ENCODE results near the gene IQCC.
A peak's percentile ranks its signal among the peaks of the same experiment; 100 is the strongest.

The IQCC gene

DNA sequence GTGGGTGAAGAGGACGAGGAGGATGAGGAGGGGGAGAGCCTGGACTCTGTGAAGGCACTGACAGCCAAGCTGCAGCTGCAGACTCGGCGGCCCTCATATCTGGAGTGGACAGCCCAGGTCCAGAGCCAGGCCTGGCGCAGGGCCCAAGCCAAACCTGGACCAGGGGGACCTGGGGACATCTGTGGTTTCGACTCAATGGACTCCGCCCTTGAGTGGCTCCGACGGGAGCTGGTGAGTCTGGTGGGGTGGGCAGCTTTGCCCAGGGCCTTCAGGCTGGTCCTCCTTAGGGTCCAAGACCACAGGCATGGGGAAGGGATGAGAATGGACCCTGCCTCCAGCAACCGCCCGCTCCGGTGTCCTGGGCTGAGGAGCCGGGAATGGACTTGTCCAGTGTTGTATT, 42.0 kb downstream of the IQCC start:
- TF ChIP-seq, protein P1, sequence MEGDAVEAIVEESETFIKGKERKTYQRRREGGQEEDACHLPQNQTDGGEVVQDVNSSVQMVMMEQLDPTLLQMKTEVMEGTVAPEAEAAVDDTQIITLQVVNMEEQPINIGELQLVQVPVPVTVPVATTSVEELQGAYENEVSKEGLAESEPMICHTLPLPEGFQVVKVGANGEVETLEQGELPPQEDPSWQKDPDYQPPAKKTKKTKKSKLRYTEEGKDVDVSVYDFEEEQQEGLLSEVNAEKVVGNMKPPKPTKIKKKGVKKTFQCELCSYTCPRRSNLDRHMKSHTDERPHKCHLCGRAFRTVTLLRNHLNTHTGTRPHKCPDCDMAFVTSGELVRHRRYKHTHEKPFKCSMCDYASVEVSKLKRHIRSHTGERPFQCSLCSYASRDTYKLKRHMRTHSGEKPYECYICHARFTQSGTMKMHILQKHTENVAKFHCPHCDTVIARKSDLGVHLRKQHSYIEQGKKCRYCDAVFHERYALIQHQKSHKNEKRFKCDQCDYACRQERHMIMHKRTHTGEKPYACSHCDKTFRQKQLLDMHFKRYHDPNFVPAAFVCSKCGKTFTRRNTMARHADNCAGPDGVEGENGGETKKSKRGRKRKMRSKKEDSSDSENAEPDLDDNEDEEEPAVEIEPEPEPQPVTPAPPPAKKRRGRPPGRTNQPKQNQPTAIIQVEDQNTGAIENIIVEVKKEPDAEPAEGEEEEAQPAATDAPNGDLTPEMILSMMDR (conservative IDR thresholded peaks at IDR 0.05; ENCODE audit: control insufficient read depth, insufficient read depth, low read depth, low read length), result no peak
- no peak for DNase-seq (ENCODE audit: low read depth)
- no peak overlapping the region for H3K4me3 ChIP-seq (ENCODE audit: control insufficient read depth, low read depth, low read length)

DNA sequence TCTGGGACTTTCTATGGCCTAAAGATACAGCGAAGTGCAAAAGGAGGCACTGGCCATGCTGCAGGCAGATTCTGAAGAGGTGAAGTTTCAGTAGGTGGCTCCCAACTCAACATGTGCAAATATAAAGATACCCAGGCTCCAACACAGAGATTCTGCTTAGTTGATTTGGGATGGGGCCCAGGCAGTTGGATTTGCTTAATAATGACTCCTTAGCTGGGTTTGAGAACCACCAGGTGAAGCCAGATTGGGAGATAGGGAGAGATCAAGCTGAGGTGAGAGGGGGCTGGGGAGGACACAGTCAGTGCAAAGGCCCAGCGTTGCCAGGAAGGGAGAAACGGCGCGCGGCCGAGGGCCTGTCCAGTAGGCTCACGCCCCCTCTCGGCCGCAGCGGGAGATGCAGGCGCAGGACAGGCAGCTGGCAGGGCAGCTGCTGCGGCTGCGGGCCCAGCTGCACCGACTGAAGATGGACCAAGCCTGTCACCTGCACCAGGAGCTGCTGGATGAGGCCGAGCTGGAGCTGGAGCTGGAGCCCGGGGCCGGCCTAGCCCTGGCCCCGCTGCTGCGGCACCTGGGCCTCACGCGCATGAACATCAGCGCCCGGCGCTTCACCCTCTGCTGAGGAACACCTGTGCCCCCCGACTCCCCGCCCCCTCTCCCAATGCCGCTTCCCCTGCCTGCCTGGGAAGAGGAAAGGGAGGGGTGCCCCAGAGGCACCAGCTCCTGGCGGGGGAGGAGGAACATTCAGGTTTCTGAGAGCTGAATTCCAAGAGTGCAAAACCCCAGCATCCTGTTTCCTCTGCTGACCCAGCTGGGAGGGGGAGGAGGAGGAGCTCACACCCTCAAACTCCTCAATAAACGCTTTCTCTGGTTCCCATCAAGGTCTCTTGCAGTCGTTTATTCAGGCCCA, 42.8 kb downstream of the IQCC start:
- TF ChIP-seq, protein P1 (conservative IDR thresholded peaks at IDR 0.05; ENCODE audit: control insufficient read depth, insufficient read depth, low read depth, low read length), result peak; percentile 68
- H3K4me3 ChIP-seq (ENCODE audit: control insufficient read depth, low read depth, low read length), result no peak overlapping the region
- peak; percentile 63 for DNase-seq (ENCODE audit: low read depth)

DNA sequence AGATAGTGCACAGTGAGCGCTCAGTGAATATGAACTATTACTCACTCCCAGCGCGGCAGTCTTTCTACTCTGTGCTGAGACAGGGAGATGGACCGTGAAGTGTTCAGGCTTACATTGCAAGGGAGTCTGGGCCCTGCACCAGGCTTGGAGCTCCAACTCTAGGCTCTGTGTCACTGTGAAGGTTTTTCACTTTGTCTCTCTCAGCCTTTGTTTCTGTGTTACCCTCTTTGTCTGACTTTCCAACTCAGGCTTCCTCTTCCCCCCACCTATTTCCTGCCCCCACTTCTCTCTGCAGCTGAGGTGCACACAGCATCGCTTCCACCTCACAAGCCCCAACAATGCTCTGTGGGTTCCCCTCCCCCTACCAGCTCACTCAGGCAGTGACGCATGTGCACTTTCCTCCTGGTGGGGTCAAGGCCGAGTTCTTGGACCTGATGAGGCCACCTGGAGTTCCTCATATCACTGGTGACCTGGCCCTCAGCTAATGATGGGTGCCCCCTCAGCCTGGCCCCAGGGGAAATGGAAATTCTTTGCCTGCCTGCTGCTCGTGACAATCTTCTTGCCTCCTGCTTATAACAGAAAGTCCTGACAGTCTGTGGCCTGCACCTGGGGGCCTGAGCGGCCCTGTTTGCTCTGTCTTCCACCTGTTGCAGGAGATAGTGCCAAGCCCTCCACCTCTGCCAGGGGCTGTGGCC, 44.5 kb downstream of the IQCC start:
- H3K4me3 ChIP-seq (ENCODE audit: control insufficient read depth, low read depth, low read length), result no peak overlapping the region
- no peak for DNase-seq (ENCODE audit: low read depth)
- TF ChIP-seq, protein P1 (conservative IDR thresholded peaks at IDR 0.05; ENCODE audit: control insufficient read depth, insufficient read depth, low read depth, low read length), result no peak

DNA sequence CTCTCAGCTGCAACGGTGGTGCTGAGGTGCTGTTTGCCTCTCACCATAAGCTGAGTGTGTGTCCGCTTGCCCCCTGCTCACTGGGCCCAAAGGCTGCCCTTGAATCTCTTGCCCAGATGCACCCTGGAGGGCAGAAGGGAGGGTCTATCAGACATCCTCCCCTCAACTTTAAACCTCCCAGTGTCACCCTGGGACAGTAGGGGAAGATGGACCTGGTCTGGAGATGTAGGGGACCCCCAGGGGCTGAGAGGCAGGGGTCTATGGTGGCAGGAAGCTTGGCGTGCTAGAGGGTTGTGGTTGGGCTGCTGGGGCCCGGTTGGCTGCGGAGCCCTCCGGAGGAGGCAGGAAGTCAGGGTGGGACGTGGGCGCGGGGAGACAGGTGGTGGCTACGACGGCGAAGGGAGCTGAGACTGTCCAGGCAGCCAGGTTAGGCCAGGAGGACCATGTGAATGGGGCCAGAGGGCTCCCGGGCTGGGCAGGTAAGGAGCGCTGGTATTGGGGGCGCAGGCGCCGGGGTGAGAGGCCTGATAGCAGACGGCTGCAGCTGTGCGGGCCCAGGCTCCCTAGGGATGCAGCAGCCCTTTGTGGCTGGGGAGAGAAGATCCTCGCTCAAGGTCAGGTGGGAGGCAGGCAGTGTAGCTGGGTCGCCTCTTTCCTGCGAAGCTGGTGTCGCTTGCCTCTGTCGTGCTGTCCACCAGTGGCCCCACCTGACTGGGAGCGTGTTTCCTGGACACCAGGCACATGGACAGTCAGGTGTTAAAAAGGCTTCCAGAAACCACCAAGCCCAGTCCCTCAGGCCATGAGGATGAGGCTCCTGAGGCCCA, 45.6 kb downstream of the IQCC start, which contains the start of gene LCK:
LCK (plus strand) TSS at position 373 of the 824 bp plus-strand sequence. CDS start 23,065 bp downstream, outside the sequence.
- H3K4me3 ChIP-seq (ENCODE audit: control insufficient read depth, low read depth, low read length), result no peak within 1 kb of the TSS
- TF ChIP-seq, protein P1 (conservative IDR thresholded peaks at IDR 0.05; ENCODE audit: control insufficient read depth, insufficient read depth, low read depth, low read length), result no peak
- DNase-seq (ENCODE audit: low read depth), result no peak

DNA sequence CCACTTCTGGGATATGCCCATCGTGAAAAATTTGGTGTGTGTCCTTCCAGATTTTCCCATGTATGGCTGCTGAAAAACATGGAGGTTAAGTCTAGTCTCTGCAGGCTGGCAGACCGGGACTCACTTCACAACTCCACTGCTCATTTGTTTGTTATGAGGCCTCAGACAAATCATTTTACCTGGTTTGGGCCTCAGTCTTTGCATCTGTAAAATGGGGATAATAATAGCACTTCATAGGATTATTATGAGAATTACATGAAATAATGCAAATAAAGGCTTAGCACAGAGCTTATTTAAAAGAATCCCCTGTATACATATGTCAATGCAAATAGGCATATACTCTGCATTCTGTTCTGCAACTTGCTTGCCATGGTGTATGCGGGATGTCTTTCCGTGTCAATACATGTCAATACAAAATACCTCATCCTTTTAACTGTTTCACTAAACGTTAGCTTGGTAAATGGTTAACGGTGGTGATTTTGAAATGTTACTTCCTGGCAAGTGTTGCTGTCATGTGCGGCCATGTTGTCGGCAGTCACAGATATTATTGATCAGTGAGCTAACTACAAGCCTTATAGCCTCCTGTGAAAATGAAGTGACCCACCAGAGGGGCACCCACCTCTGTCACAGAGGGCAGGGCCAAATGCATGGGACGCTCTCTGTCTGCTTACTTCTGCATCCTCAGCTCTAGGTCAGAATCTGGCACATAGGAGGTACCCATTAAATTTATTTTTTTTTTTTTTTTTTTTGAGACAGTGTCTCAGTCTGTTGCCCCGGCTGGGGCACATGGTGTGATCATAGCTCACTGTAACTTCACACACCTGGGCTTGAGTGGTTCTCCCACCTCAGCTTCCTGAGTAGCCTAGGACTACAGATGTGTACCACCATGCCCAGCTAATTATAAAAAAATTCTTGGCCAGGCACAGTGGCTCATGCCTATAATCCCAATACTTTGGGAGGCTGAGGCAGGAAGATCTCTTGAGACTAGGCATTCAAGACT, 49.9 kb downstream of the IQCC start:
- no peak for DNase-seq (ENCODE audit: low read depth)
- H3K4me3 ChIP-seq (ENCODE audit: control insufficient read depth, low read depth, low read length), result no peak overlapping the region
- TF ChIP-seq, protein P1 (conservative IDR thresholded peaks at IDR 0.05; ENCODE audit: control insufficient read depth, insufficient read depth, low read depth, low read length), result no peak
